HCT116 (cell line): ENCODE measurements around the gene CTBP2. TPM values are rescaled to one million over a fixed set of nuclear protein-coding genes. Genes with fewer than 3 reads are reported as not detected.

Experiments
- ATAC-seq: fragments of 200-7000 bp; cut with Tn5 transposase; 2 replicates; pipeline ENCODE4 v1.9.1; 2020; ENCODE audit warnings: mild to moderate bottlenecking, moderate library complexity
- BruUV-seq: library from RNA; stranded (reverse); fragments of 400-500 nt; replicated peaks from 2 replicates; lab custom pipeline; 2021; lab: Mats Ljungman, UMichigan
- CTCF ChIA-PET: fragments of 300-600 bp; sonication (Branson Sonifier 250); formaldehyde crosslinking; loops from one replicate; lab custom pipeline; 2021; ENCODE audit warnings: antibody characterized with exemption; lab: Charles Lee
- POLR2A ChIA-PET: fragments of 300-600, 350-600 bp; sonication (Branson Sonifier 250); formaldehyde crosslinking; loops from one replicate; lab custom pipeline; 2021; ENCODE audit warnings: antibody characterized with exemption; lab: Charles Lee
- RAD21 ChIA-PET, 2 experiments: fragments of 300-600 bp; sonication (Branson Sonifier 250); formaldehyde crosslinking; loops; one replicate each; lab custom pipeline; 2023; ENCODE audit warnings: low total read pairs in 2 of 2; ENCODE audit not compliant: uncharacterized antibody in 2 of 2, unreplicated experiment in 2 of 2, low non-redundant PET in 1 of 2; lab: Charles Lee
- DNase-seq: peaks from one replicate; pipeline ENCODE4 v3.0.0-alpha.2; 2010; ENCODE audit warnings: low read depth, low spot score
- H2AFZ ChIP-seq: fragments of 200-600 bp; shearing (Covaris generic), sonication (generic); 2 replicates; pipeline ENCODE4 v1.6.1; 2017; ENCODE audit warnings: low read depth, mixed run types, mixed read lengths, antibody characterized with exemption, low read length; ENCODE audit not compliant: poor library complexity, severe bottlenecking
- H3K27ac ChIP-seq: 2 replicates; pipeline ENCODE4 v1.5.1; 2012; ENCODE audit warnings: low read depth, low read length
- H3K27me3 ChIP-seq: fragments of 200-600 bp; sonication (generic); 2 replicates; pipeline ENCODE4 v1.6.1; 2016; ENCODE audit warnings: mixed run types, low read length, mixed read lengths; ENCODE audit not compliant: insufficient read depth
- H3K36me3 ChIP-seq, 2 experiments: fragments of 200-500 bp in 1 of 2; fragments of 200-600 bp in 1 of 2; sonication (Bioruptor generic) in 1 of 2; sonication (generic) in 1 of 2; 2 replicates each; pipeline versions ENCODE4 v1.5.1 to v1.6.1; 2014 to 2016; ENCODE audit warnings: low read length in 2 of 2, inconsistent platforms in 1 of 2, mixed read lengths in 1 of 2, mixed run types in 1 of 2; ENCODE audit not compliant: insufficient read depth in 2 of 2, control insufficient read depth in 1 of 2
- H3K4me1 ChIP-seq, 2 experiments: fragments of 200-600 bp in 1 of 2; sonication (generic) in 1 of 2; 2 replicates each; pipeline versions ENCODE4 v1.5.1 to v1.6.1; 2012 to 2017; ENCODE audit warnings: low read length in 2 of 2, inconsistent platforms in 1 of 2, mild to moderate bottlenecking in 1 of 2, mixed read lengths in 1 of 2, mixed run types in 1 of 2, moderate library complexity in 1 of 2; ENCODE audit not compliant: insufficient read depth in 2 of 2, control insufficient read depth in 1 of 2
- H3K4me2 ChIP-seq: fragments of 200-600 bp; sonication (generic); 2 replicates; pipeline ENCODE4 v1.6.1; 2017; ENCODE audit warnings: mixed run types, low read length, mixed read lengths
- H3K4me3 ChIP-seq, 2 experiments: fragments of 200-600 bp in 1 of 2; sonication (generic) in 1 of 2; replicated peaks in 1 of 2; 2 replicates each; pipeline ENCODE4 v1.5.1; 2011 to 2016; ENCODE audit warnings: low read length in 2 of 2, control low read depth in 1 of 2, low read depth in 1 of 2, mild to moderate bottlenecking in 1 of 2, mixed read lengths in 1 of 2, mixed run types in 1 of 2
- H3K79me2 ChIP-seq: fragments of 200-600 bp; sonication (generic); 2 replicates; pipeline ENCODE4 v1.6.1; 2017; ENCODE audit warnings: mild to moderate bottlenecking, mixed run types, low read length, moderate library complexity, mixed read lengths; ENCODE audit not compliant: insufficient read depth
- H3K9ac ChIP-seq: fragments of 200-600 bp; sonication (generic); 2 replicates; pipeline ENCODE4 v1.6.1; 2016; ENCODE audit warnings: low read length, mixed read lengths
- H3K9me2 ChIP-seq: fragments of 200-600 bp; sonication (generic), shearing (Covaris generic); 2 replicates; pipeline ENCODE4 v1.6.1; 2017; ENCODE audit warnings: mixed run types, mild to moderate bottlenecking, moderate library complexity; ENCODE audit not compliant: insufficient read depth
- H3K9me3 ChIP-seq, 2 experiments: fragments of 200-500 bp in 1 of 2; fragments of 200-600 bp in 1 of 2; sonication (Bioruptor generic) in 1 of 2; sonication (generic) in 1 of 2; 2 replicates each; pipeline ENCODE4 v1.6.1; 2014 to 2017; ENCODE audit warnings: low read length in 2 of 2, mixed read lengths in 2 of 2, inconsistent platforms in 1 of 2, low read depth in 1 of 2, mild to moderate bottlenecking in 1 of 2, mixed run types in 1 of 2, moderate library complexity in 1 of 2; ENCODE audit not compliant: control insufficient read depth in 1 of 2, insufficient read depth in 1 of 2
- H4K20me1 ChIP-seq: fragments of 200-600 bp; sonication (generic), shearing (Covaris generic); 2 replicates; pipeline ENCODE4 v1.6.1; 2017; ENCODE audit warnings: mixed run types, mild to moderate bottlenecking, moderate library complexity; ENCODE audit not compliant: insufficient read depth
- CBX3 ChIP-seq: IDR thresholded peaks from 2 replicates; pipeline ENCODE4 v1.6.1; 2012; ENCODE audit warnings: low read depth
- ELF1 ChIP-seq: IDR thresholded peaks from 2 replicates; pipeline ENCODE4 v1.6.1; 2012; ENCODE audit warnings: low read depth, borderline replicate concordance
- EZH2 ChIP-seq: fragments of 200-600 bp; sonication (generic); IDR thresholded peaks from 2 replicates; pipeline ENCODE4 v1.6.1; 2017; ENCODE audit warnings: antibody characterized with exemption, mixed run types
- POLR2AphosphoS5 ChIP-seq: IDR thresholded peaks from 2 replicates; pipeline ENCODE4 v1.6.1; 2011; ENCODE audit warnings: mild to moderate bottlenecking, low read depth, low read length, moderate library complexity
- RAD21 ChIP-seq: IDR thresholded peaks from 2 replicates; pipeline ENCODE4 v1.6.1; 2012; ENCODE audit warnings: low read depth, mild to moderate bottlenecking
- SIN3A ChIP-seq: IDR thresholded peaks from 2 replicates; pipeline ENCODE4 v1.6.1; 2012; ENCODE audit warnings: low read depth
- TCF7L2 ChIP-seq: IDR thresholded peaks from 2 replicates; pipeline ENCODE4 v1.7.0; 2011; ENCODE audit warnings: borderline replicate concordance, inconsistent platforms; ENCODE audit not compliant: insufficient read depth, insufficient read length; ENCODE audit errors: extremely low read depth
- ZFX ChIP-seq: fragments of 450-650 bp; IDR thresholded peaks from 2 replicates; pipeline ENCODE4 v1.6.1; 2017
- ZNF274 ChIP-seq: fragments of 200-500 bp; sonication (Bioruptor generic); IDR thresholded peaks from 2 replicates; pipeline ENCODE4 v1.6.1; 2014; ENCODE audit warnings: mild to moderate bottlenecking, low read depth, low read length, inconsistent platforms
- intact Hi-C: fragments of 100-400 bp; cut with micrococcal nuclease; formaldehyde crosslinking; loops from 2 replicates; pipeline ENCODE4 v1.10.0; 2022
- total RNA-seq: library from RNA; stranded (reverse); gene quantifications from one replicate; pipeline ENCODE4 v1.2.1, GENCODE V29; 2021; ENCODE audit not compliant: unreplicated experiment
- TF ChIP-seq, protein P1 (sequence below): IDR thresholded peaks from 2 replicates; pipeline ENCODE4 v1.6.1; 2012; ENCODE audit warnings: low read depth
- TF ChIP-seq, protein P2 (sequence below): IDR thresholded peaks from 2 replicates; pipeline ENCODE4 v1.6.1; 2012
- TF ChIP-seq, protein P3 (sequence below), 3 experiments: fragments of 200-600 bp in 1 of 3; sonication (generic) in 1 of 3; IDR thresholded peaks in 2 of 3; conservative IDR thresholded peaks in 1 of 3; 2 replicates each; pipeline ENCODE4 v1.5.1; 2012 to 2017; ENCODE audit warnings: low read depth in 2 of 3, low read length in 2 of 3, antibody characterized with exemption in 1 of 3, borderline replicate concordance in 1 of 3, control low read depth in 1 of 3, mild to moderate bottlenecking in 1 of 3, mixed read lengths in 1 of 3, mixed run types in 1 of 3, moderate library complexity in 1 of 3; ENCODE audit not compliant: insufficient read depth in 1 of 3

Gene CTBP2
- total RNA-seq, 1 experiment from 2014 or later = 144 TPM

DNA sequence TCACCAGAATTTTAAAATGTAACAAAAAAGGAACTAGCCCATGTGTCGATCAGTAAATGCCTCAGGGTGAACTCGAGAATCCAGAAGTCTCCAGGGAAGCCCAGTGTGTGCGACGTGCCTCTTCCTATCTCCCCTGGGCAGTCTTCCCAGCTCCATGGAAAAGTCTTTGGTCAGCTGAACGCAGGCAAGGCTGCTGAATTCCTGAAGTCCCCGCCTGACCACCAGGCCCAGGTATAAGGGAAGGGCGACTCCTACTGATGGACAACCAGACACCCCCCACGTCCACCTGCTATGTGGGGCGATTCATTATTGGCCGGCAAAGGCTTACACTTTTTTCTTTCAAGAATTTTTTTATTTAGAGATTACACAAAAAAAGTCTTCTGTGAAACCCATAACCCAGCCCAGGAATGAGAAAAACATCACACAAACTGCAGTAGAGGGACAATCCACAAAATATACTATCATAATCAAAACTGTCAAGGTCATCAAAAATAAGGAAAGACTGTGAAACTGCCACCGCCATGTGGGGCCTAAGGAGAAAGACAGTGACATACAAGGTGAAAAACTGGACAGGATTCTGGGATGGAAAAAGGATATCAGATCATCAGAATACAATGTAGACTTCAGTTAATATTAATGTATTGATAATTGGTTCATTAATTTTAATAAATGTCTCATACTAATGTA is 93.5 kb downstream of the CTBP2 start:
- Histone ChIP-seq H3K27me3 (no peaks in the 10 kb centered on the region), H3K9me2 (no peaks in the 10 kb centered on the region), H3K4me2 (peak overlapping the region; percentile 74; the same call in 1 of the 2 replicates), H3K4me1 (peaks cover 38 to 53% of the 10 kb centered on the region in 2 experiments), H3K27ac (no peak overlapping the region), H2AFZ (no peak overlapping the region), H3K79me2 (peaks cover 94% of the 10 kb centered on the region), H3K36me3 (no peaks in the 10 kb centered on the region; a peak in 1 of 4 replicates), H3K4me3 (no peak overlapping the region), H3K9me3 (no peaks in the 10 kb centered on the region), H3K9ac (no peak overlapping the region), H4K20me1 (peaks cover 3% of the 10 kb centered on the region; the same call in 1 of the 2 replicates)
- CTCF ChIA-PET = interaction anchor here (2.0 to 2.1 kb wide), 2 partner anchors 9 to 19 kb away, joined by 5 to 12 read pairs; no protein-coding TSS in a partner anchor
- BruUV-seq = no TSS peak
- no peak for DNase-seq
- RAD21 ChIA-PET = no interaction called here
- POLR2A ChIA-PET = interaction anchor here (1.0 kb wide), 1 partner anchor 9 kb away, joined by 3 read pairs; no protein-coding TSS in a partner anchor
- intact Hi-C loops = no loop called here
- TF ChIP-seq, protein P1, sequence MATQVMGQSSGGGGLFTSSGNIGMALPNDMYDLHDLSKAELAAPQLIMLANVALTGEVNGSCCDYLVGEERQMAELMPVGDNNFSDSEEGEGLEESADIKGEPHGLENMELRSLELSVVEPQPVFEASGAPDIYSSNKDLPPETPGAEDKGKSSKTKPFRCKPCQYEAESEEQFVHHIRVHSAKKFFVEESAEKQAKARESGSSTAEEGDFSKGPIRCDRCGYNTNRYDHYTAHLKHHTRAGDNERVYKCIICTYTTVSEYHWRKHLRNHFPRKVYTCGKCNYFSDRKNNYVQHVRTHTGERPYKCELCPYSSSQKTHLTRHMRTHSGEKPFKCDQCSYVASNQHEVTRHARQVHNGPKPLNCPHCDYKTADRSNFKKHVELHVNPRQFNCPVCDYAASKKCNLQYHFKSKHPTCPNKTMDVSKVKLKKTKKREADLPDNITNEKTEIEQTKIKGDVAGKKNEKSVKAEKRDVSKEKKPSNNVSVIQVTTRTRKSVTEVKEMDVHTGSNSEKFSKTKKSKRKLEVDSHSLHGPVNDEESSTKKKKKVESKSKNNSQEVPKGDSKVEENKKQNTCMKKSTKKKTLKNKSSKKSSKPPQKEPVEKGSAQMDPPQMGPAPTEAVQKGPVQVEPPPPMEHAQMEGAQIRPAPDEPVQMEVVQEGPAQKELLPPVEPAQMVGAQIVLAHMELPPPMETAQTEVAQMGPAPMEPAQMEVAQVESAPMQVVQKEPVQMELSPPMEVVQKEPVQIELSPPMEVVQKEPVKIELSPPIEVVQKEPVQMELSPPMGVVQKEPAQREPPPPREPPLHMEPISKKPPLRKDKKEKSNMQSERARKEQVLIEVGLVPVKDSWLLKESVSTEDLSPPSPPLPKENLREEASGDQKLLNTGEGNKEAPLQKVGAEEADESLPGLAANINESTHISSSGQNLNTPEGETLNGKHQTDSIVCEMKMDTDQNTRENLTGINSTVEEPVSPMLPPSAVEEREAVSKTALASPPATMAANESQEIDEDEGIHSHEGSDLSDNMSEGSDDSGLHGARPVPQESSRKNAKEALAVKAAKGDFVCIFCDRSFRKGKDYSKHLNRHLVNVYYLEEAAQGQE = no peak
- no peak for TF ChIP-seq POLR2AphosphoS5
- TF ChIP-seq RAD21 = no peak
- no peak for TF ChIP-seq CBX3
- no peak for TF ChIP-seq ELF1
- TF ChIP-seq ZNF274 = no peak
- no peak for TF ChIP-seq EZH2
- TF ChIP-seq TCF7L2 = no peak
- TF ChIP-seq, protein P2, sequence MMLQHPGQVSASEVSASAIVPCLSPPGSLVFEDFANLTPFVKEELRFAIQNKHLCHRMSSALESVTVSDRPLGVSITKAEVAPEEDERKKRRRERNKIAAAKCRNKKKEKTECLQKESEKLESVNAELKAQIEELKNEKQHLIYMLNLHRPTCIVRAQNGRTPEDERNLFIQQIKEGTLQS = no peak
- TF ChIP-seq ZFX = no peak
- TF ChIP-seq SIN3A = no peak
- TF ChIP-seq, protein P3, sequence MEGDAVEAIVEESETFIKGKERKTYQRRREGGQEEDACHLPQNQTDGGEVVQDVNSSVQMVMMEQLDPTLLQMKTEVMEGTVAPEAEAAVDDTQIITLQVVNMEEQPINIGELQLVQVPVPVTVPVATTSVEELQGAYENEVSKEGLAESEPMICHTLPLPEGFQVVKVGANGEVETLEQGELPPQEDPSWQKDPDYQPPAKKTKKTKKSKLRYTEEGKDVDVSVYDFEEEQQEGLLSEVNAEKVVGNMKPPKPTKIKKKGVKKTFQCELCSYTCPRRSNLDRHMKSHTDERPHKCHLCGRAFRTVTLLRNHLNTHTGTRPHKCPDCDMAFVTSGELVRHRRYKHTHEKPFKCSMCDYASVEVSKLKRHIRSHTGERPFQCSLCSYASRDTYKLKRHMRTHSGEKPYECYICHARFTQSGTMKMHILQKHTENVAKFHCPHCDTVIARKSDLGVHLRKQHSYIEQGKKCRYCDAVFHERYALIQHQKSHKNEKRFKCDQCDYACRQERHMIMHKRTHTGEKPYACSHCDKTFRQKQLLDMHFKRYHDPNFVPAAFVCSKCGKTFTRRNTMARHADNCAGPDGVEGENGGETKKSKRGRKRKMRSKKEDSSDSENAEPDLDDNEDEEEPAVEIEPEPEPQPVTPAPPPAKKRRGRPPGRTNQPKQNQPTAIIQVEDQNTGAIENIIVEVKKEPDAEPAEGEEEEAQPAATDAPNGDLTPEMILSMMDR (IDR thresholded peaks at IDR 0.05 in 2 of 3, conservative IDR thresholded peaks at IDR 0.05 in 1 of 3; ENCODE audit: borderline replicate concordance in 1 of 3, insufficient read depth in 1 of 3, low read depth in 2 of 3, low read length in 2 of 3) = no peak
- no peak for ATAC-seq
